H54 (cell line): ENCODE measurements around the gene KLHL18.
"Not testable (repeated sequence)": the region's sequence is repeated elsewhere in the genome, so short reads cannot be mapped to it uniquely, and the experiment has no call there.

ENCODE experiments used
- DNase-seq: peaks from one replicate; pipeline ENCODE4 v3.0.0; 2011; ENCODE audit warnings: low spot score, mixed read lengths; ENCODE audit not compliant: insufficient read length
- FAIRE-seq: peaks from 3 replicates; lab custom pipeline; 2011; peaks lifted over from hg19 to GRCh38; lab: Jason Lieb, UNC
- POLR2A ChIP-seq: IDR thresholded peaks from 2 replicates; pipeline ENCODE4 v1.6.1; 2011; ENCODE audit warnings: low read depth, mild to moderate bottlenecking, low read length

The KLHL18 gene

DNA sequence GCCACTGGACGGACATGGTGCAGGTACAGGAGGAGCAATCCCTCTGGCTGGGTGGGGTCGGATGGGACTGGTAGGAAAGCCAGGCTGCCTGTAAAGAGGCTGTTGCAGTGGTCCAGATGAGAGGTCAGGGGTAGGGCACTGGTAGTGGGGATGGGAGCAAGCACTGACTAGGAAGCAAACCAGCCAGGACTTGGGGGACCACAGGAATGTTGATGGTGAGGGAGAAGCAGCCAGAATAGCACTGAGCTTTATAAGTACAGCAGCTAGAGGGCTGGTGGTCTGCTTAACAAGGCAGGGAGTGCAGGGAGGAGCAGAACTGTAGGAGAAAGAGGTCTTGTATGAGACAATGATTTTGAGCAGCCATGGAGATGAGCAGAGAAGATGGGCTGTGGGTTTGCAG is 59.4 kb downstream of the KLHL18 start:
- no peak for TF ChIP-seq POLR2A
- DNase-seq (no peak), FAIRE-seq (no peak)

DNA sequence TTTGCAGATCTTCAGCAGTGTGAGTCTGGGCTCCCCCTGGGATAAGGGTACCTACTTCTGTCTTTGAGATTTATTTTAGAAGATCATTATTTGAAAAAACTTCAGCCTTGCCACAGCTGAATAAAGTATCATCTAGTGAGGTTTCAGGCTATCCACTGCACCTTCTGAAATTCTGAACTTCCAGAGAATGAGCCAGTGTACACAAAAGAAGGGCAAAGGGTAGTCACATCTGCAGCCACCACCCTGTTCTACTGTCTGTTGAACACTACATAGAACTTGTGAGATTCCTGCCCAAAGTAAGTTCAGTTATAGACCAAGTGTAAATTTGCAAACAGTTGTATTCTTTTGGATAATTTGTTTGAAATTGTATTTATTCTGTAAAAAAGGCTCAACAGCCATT is 60.1 kb downstream of the KLHL18 start:
- FAIRE-seq = no peak

DNA sequence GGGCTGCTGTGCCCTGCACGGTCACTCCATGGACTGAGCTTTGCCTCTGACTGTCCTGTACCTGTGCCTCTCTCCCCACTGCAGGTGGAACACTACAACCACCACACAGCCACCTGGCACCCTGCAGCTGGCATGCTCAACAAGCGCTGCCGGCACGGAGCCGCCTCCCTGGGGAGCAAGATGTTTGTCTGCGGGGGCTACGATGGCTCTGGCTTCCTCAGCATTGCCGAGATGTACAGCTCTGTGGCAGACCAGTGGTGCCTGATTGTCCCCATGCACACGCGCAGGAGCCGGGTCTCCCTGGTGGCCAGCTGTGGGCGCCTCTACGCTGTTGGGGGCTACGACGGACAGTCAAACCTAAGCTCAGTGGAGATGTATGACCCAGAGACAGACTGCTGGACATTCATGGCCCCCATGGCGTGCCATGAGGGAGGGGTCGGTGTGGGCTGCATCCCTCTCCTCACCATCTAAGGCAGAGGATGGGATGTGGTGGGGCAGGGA is 60.8 kb downstream of the KLHL18 start:
- no peak for TF ChIP-seq POLR2A
- DNase-seq = no peak
- no peak for FAIRE-seq

More for the DNA sequence above, 60.1 kb downstream of the KLHL18 start:
- no peak for TF ChIP-seq POLR2A
- DNase-seq = no peak

DNA sequence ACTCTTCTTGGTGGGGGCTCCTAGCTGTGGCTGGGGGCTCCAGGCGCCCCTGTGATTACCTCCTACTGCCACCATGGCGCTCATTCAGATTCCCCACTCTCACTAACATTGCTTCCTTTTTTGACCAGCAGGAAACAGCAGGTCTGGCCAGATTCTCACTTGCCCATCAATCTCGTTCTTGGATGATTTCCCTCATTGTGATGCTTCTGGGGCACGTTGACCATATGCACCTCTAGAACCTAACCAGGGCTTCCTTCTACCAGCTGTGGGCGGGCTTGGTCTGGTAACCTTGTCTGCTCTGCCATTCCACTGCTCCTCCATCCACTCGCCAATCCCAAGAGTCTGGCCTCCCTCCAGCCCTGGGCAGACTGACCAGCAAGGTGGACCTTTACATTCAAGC is 62.2 kb downstream of the KLHL18 start:
- TF ChIP-seq POLR2A = no peak
- DNase-seq (no peak), FAIRE-seq (no peak)

DNA sequence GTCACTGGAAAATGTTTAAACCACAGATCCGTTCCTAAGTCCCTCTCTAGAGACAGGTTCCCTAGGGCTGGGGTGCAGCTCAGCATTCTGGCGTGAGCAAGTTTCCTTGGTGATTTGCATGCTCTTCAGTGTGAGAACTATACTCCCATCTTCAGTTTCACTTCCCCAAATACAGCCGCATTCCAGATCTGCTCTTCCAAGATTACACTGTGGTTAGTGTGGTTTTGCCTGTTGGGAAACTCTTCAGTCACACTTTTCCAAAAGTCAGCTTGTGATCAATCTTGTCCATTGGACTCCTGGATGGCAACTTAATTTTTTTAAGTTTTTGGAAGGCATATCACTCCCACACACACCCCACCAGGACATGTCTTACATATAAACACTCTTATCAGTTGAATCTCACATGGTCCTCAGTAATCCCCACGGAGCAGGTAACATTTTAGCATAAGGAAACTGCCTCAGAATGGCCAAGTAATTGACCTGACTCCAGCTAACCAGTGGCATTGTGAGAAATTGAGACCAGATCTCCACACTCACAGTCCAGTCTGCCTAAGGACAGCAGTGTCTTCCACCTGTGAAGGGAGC is 64.6 kb downstream of the KLHL18 start:
- no peak for DNase-seq
- no peak for TF ChIP-seq POLR2A
- no peak for FAIRE-seq

DNA sequence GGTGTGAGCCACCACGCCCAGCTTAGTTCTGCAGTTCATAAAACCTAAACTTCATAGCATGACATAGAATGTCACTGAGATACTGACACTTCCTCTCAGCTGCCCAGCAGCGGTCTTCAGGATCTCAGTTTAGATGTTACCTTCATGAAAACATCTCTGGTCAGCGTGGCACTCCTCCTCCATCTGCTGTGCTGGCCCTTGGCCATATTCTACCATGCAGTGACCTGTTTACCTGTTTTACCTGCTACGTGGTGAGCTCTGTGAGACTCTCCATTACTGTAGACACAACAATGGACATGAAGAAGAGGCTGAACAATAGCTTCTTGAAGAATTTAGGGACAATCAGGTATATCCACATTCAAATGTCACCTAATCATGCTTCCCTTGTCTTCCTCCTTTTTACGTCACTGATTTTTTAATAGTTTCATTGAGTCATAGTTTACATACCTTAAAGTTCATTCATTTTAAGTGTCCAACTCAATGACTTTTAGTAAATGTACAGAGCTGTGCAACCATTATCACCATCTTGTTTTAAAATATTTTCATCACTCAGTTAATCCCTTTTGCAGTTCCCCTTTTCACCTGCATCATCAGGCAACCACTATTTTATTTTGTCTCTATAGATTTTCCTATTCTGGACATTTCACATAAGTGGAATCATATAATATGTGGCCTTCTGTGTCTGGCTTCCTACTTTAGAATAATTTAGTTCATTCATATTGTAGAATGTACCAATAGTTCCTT is 65.8 kb downstream of the KLHL18 start:
- DNase-seq (no peak), FAIRE-seq (no peak)
- no peak for TF ChIP-seq POLR2A

DNA sequence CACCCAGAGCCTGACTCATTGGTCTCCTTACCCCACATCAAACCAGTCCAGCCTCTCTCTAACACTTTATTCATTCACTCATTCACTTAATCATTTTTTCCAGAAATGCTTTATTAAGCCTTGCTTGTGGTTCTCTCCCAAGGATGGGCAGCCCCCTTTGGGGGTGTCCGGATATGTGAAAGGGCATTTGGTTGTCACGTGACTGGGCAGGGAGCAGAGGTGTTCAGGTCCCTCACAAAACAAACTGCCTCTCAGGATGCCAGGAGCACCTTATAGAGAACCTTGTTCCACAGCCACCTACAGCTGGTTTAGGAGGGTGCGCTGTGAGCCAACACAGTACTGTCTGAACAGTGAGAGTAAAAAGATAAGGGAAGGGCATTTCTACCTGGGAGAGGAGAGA is 72.3 kb downstream of the KLHL18 start:
- TF ChIP-seq POLR2A = no peak
- no peak for DNase-seq
- no peak for FAIRE-seq

GRCh38 chr3:47356201-47356600 is 73.5 kb downstream of the KLHL18 start:
- DNase-seq (no peak), FAIRE-seq (no peak)
- TF ChIP-seq POLR2A = no peak

GRCh38 chr3:47359323-47359722 is 76.6 kb downstream of the KLHL18 start:
- no peak for TF ChIP-seq POLR2A
- FAIRE-seq (no peak), DNase-seq (no peak)

- DNase-seq, FAIRE-seq: not testable (repeated sequence)
Observed at GRCh38 chr3:47360110-47360517, 77.4 kb downstream of the KLHL18 start.

GRCh38 chr3:47362701-47363100 is 80.0 kb downstream of the KLHL18 start:
- FAIRE-seq = no peak
- no peak for DNase-seq
- no peak for TF ChIP-seq POLR2A

GRCh38 chr3:47365213-47366153 is 82.7 kb downstream of the KLHL18 start:
- no peak for DNase-seq
- no peak for TF ChIP-seq POLR2A
- FAIRE-seq = peak; percentile 58

DNA sequence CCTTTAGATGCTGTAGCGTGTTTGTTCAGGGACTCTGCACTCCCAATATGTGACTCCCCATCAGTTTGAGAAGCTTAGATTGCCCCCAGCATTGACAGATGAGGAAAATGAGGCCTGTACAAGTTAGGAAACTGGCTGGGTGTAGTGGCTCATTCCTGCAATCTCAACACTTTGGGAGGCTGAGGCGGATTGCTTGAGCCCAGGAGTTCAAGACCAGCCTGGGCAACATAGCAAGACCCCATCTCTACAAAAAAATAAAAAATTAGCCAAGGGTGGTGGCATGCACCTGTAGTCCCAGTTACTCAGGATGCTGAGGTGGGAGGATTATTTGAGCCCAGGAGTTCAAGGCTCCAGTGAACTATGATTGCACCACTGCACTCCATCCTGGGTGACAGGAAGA is 84.1 kb downstream of the KLHL18 start:
- DNase-seq = no peak
- no peak for FAIRE-seq
- TF ChIP-seq POLR2A = no peak

DNA sequence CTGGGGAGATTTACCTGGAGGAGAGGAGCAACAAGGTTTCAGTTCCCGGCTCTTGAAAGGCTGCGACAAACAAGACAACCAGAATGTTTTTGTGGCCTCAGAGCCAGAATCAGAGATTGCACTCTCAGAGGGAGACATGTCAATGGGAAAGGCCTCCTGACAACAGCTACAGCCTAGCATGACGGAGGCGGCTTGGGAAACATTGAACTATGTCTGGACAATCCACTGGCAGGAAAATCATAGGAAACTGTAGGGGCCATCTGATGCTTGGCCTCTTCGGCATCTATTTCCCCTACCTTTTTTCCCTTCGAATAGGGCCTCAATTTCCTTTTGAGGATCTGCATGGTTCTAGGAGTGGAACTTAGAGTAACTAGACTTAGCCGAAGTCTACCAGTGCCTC is 84.9 kb downstream of the KLHL18 start:
- TF ChIP-seq POLR2A = no peak
- DNase-seq (no peak), FAIRE-seq (no peak)

DNA sequence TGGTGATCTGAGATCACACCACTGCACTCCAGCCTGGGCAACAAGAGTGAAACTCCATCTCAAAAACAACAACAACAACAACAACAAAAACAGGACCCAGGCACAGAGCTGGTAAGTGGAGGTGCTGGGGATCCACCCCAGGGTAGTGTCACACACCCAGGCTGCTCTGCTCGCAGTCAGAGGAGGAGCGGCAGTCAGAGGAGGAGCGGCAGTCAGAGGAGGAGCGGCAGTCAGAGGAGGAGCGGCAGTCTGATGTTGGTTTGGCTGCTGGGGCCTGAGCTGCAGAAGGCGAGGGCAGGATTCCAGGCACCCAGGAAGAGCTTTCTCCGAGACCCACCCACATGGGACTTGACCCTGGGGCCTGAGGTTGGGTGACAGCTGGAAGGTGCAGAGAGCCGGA is 87.3 kb downstream of the KLHL18 start:
- DNase-seq, FAIRE-seq: not testable (repeated sequence)
